ENCODE data around the gene EBLN1.

The EBLN1 gene

GRCh38 chr10:22217842-22218241 is at the start of gene EBLN1:
Gene EBLN1, minus strand, starts transcription at chr10:22218015. Its CDS starts 8,032 bp downstream, at chr10:22209983.
- no peak for DNase-seq (ENCODE audit: low spot score)

GRCh38 chr10:22265839-22266537 is 48.2 kb upstream of the EBLN1 start:
- no peak for DNase-seq (ENCODE audit: low spot score)

- no peak for DNase-seq (ENCODE audit: low spot score)
Observed at GRCh38 chr10:22263106-22263505, 45.3 kb upstream of the EBLN1 start.

- peak; percentile 22 for DNase-seq (ENCODE audit: low spot score)
Observed at GRCh38 chr10:22259280-22259679, 41.5 kb upstream of the EBLN1 start.

- DNase-seq (ENCODE audit: low spot score), result no peak
Observed at GRCh38 chr10:22258471-22258870, 40.7 kb upstream of the EBLN1 start.

GRCh38 chr10:22253580-22253882 is 35.7 kb upstream of the EBLN1 start:
- peak; percentile 28 for DNase-seq (ENCODE audit: low spot score)

- DNase-seq (ENCODE audit: low spot score), result peak; percentile 63
Observed at GRCh38 chr10:22252801-22253579, 35.2 kb upstream of the EBLN1 start.

GRCh38 chr10:22252224-22252800 is 34.5 kb upstream of the EBLN1 start:
- peak; percentile 52 for DNase-seq (ENCODE audit: low spot score)

- DNase-seq (ENCODE audit: low spot score), result peak; percentile 72
Observed at GRCh38 chr10:22251751-22252223, 34.0 kb upstream of the EBLN1 start.

- no peak for DNase-seq (ENCODE audit: low spot score)
Observed at GRCh38 chr10:22250897-22251660, 33.3 kb upstream of the EBLN1 start.

- no peak for DNase-seq (ENCODE audit: low spot score)
Observed at GRCh38 chr10:22247636-22248035, 29.8 kb upstream of the EBLN1 start.

GRCh38 chr10:22246680-22247391 is 29.0 kb upstream of the EBLN1 start:
- peak; percentile 47 for DNase-seq (ENCODE audit: low spot score)

- DNase-seq (ENCODE audit: low spot score), result peak; percentile 74
Observed at GRCh38 chr10:22245567-22245966, 27.8 kb upstream of the EBLN1 start.

GRCh38 chr10:22244855-22245254 is 27.0 kb upstream of the EBLN1 start:
- DNase-seq (ENCODE audit: low spot score), result no peak

GRCh38 chr10:22244001-22244400 is 26.2 kb upstream of the EBLN1 start:
- no peak for DNase-seq (ENCODE audit: low spot score)

GRCh38 chr10:22243321-22243720 is 25.5 kb upstream of the EBLN1 start:
- DNase-seq (ENCODE audit: low spot score), result no peak

- no peak for DNase-seq (ENCODE audit: low spot score)
Observed at GRCh38 chr10:22231260-22231659, 13.4 kb upstream of the EBLN1 start.

- peak; percentile 17 for DNase-seq (ENCODE audit: low spot score)
Observed at GRCh38 chr10:22230158-22230833, 12.5 kb upstream of the EBLN1 start.

- DNase-seq (ENCODE audit: low spot score), result no peak
Observed at GRCh38 chr10:22229802-22230157, 12.0 kb upstream of the EBLN1 start.

- peak; percentile 95 for DNase-seq (ENCODE audit: low spot score)
Observed at GRCh38 chr10:22228943-22229801, 11.4 kb upstream of the EBLN1 start.
